Uterus (tissue), 4 donors: ENCODE measurements around the gene CRELD2. TPM values are rescaled to one million over a fixed set of nuclear protein-coding genes. Genes with fewer than 3 reads are reported as not detected.

Source experiments
- DNase-seq, 2 donors: peaks; one replicate each; pipeline ENCODE4 v3.0.0-alpha.2; 2019 to 2020
- H3K27ac ChIP-seq, 2 donors: fragments of 200-600 bp; sonication (generic); 1 replicate in 1 of 2; 2 replicates in 1 of 2; pipeline ENCODE4 v1.5.1; 2016 to 2018
- H3K27me3 ChIP-seq, 2 donors: fragments of 200-600 bp; sonication (generic); one replicate each; pipeline ENCODE4 v1.5.1; 2018 to 2019; ENCODE audit warnings: control low read depth in 1 of 2
- H3K36me3 ChIP-seq, 2 donors: fragments of 200-600 bp; sonication (generic); one replicate each; pipeline ENCODE4 v1.5.1; 2019; ENCODE audit warnings: control low read depth in 1 of 2
- H3K4me1 ChIP-seq, 2 donors: fragments of 200-600 bp; sonication (generic); one replicate each; pipeline ENCODE4 v1.5.1; 2018 to 2019; ENCODE audit warnings: control low read depth in 1 of 2
- H3K4me3 ChIP-seq, 2 donors: fragments of 200-600 bp; sonication (generic); 1 replicate in 1 of 2; 2 replicates in 1 of 2; pipeline ENCODE4 v1.5.1; 2018 to 2019; ENCODE audit warnings: mild to moderate bottlenecking in 1 of 2
- H3K9me3 ChIP-seq, 2 donors: fragments of 200-600 bp; sonication (generic); one replicate each; pipeline ENCODE4 v1.5.1; 2019; ENCODE audit warnings: control low read depth in 1 of 2
- POLR2A ChIP-seq, 2 donors: fragments of 450-650 bp; IDR thresholded peaks; one replicate each; pipeline ENCODE4 v1.6.1; 2016; ENCODE audit warnings: antibody characterized with exemption in 2 of 2, mild to moderate bottlenecking in 1 of 2, moderate library complexity in 1 of 2
- intact Hi-C: fragments of 100-400 bp; cut with DNase I; formaldehyde crosslinking; loops from one replicate; pipeline ENCODE4 v1.15.1; 2023; ENCODE audit warnings: low total_unique reads
- total RNA-seq, 4 donors: library from RNA; depleted of rRNA in 3 of 4; stranded (reverse); fragments of >200 nt in 3 of 4; gene quantifications; one replicate each; pipeline versions ENCODE4 v1.1.0 to v1.2.4, GENCODE V29; 2014 to 2023
- TF ChIP-seq, protein P1 (sequence below), 4 experiments: fragments of 200-600 bp in 2 of 4; fragments of 450-650 bp in 2 of 4; sonication (generic) in 2 of 4; IDR thresholded peaks; one replicate each; pipeline ENCODE4 v1.5.1; 2016 to 2019; ENCODE audit warnings: antibody characterized with exemption in 4 of 4, mild to moderate bottlenecking in 2 of 4, moderate library complexity in 1 of 4
- donor health status: DM: yes; HTN: yes; CAD: no.

CRELD2 gene
- total RNA-seq, 4 donors from 2014 or later = 3.6 to 37.0 (median 14.6) TPM

DNA sequence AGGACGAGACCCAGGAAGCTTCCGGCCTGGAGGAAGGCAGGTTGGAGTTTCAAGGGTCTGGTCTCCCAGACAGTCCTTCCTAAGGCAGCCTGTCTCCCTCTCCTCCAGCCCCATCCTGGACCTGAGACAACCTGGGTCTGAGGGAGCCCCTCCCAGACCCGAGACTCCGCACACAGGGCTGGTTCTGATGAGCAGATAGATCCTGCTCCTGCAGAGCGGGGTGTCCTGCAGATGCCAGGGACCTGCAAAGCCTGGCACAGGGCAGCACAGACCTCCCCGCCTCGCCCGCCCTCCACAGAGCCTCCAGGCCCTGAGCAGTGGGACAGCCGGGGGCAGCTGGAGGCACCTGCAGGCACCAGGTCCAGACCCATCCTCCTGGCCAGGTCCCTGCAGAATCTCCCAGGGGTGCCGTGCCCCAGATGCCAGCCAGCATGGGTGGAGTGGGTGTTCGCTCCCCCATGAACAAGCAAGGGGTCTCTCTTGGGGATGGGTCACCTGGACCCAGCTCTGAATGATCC lies 49.9 kb downstream of the CRELD2 start:
- intact Hi-C loops = no loop called here
- H3K4me3 ChIP-seq = no peak overlapping the region
- no peaks in the 10 kb centered on the region for H3K9me3 ChIP-seq
- peak overlapping the region; percentile 93 to 95 for H3K27ac ChIP-seq
- no peaks in the 10 kb centered on the region for H3K27me3 ChIP-seq
- peaks cover 10 to 56% of the 10 kb centered on the region in 2 donors for H3K4me1 ChIP-seq
- H3K36me3 ChIP-seq = no peaks in the 10 kb centered on the region
- DNase-seq = peak in 1 of 2 donors; percentile 24
- TF ChIP-seq, protein P1, sequence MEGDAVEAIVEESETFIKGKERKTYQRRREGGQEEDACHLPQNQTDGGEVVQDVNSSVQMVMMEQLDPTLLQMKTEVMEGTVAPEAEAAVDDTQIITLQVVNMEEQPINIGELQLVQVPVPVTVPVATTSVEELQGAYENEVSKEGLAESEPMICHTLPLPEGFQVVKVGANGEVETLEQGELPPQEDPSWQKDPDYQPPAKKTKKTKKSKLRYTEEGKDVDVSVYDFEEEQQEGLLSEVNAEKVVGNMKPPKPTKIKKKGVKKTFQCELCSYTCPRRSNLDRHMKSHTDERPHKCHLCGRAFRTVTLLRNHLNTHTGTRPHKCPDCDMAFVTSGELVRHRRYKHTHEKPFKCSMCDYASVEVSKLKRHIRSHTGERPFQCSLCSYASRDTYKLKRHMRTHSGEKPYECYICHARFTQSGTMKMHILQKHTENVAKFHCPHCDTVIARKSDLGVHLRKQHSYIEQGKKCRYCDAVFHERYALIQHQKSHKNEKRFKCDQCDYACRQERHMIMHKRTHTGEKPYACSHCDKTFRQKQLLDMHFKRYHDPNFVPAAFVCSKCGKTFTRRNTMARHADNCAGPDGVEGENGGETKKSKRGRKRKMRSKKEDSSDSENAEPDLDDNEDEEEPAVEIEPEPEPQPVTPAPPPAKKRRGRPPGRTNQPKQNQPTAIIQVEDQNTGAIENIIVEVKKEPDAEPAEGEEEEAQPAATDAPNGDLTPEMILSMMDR (IDR thresholded peaks at IDR 0.05) = no peak
- no peak for TF ChIP-seq POLR2A (IDR thresholded peaks at IDR 0.05)

DNA sequence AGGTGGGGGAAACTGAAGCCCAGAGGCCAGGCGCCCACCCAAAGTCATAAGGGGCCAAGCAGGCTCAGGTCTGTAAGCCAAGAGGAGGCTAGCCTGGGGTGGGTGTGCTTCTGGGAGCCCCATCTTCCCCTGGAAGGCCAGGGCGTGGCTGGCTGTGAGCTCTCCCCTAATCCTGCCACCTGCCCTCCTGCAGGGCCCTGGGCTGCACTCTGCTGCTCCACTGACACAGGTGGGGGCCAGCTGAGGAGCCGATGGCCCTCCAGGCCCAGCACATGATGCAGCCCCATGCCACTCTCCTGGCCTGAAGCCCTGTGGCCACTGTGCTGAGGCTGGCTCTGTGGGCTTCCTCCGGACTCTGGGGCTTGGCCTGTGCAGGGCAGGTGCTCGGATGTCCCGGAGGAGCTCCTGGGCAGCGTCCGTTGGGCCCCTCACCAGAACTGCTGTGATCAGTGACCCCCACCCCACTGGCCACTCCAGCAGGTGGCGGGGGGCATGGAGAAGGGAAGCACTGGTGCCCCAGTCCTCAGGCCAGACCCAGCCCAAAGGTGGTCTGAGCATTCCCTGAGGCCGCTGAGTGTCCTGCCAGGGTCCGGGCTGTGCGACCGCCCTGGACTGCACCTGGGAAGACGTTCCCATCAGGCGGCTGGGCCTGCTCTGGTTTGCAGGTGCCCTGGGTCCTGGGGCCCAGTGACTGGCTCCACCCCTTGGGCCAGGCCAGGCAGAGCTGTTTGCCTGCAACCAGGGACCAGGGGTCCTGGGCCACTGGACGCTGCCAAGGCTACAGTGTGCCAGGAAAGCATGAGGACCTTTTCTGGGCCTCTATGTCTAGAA lies 50.6 kb downstream of the CRELD2 start:
- intact Hi-C loops = no loop called here
- Histone ChIP-seq H3K4me3 (no peak overlapping the region), H3K36me3 (no peaks in the 10 kb centered on the region), H3K9me3 (no peaks in the 10 kb centered on the region), H3K27me3 (no peaks in the 10 kb centered on the region), H3K27ac (peak overlapping the region; percentile 93 to 95), H3K4me1 (peaks cover 10 to 50% of the 10 kb centered on the region in 2 donors)
- no peak for TF ChIP-seq POLR2A (IDR thresholded peaks at IDR 0.05)
- TF ChIP-seq, protein P1 (IDR thresholded peaks at IDR 0.05) = no peak
- DNase-seq = peak; percentile 27 to 28

DNA sequence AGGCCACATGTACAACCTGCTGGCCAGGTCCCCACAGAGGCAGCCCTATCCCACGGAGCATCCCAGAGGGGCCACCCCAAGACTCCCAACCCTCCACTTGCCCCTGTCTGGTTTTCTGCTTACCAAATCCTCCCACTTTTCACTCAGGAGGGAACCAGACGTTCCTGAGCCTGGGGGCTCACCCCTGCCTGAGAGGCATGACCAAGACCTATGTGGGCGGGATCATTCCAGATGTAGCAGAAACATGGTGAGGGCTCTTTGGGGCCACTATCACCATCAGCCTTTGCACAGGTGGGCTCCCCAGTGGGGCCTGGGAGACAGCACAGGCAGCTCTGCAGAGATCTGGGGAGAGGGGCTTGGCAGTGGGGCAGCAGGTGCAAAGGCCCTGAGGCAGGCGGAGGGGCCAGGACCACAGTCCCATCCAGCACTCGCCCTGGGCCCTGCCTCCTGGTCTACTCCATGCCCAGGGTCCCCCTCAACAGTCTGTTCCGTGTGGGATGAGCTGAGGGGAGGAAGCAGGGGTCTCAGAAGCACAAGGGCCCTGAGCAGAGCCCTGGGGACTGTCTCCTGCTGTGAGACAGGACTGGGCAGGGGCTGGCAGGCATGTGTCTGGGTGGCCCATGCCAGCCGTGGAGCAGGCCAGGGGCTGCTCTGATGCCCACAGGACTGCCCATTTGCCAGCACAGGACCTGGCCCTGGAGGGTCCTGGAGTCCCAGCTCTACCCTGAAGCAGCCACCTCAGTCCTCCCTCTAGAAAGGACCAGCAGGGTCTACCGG lies 51.5 kb downstream of the CRELD2 start:
- intact Hi-C loops = loop anchor here (5.0 kb wide), 1 partner anchor 33 kb away; no protein-coding TSS in a partner anchor
- Histone ChIP-seq H3K36me3 (no peaks in the 10 kb centered on the region), H3K27ac (peak overlapping the region; percentile 93 to 95), H3K4me3 (no peak overlapping the region), H3K4me1 (peaks cover 10 to 45% of the 10 kb centered on the region in 2 donors), H3K27me3 (no peaks in the 10 kb centered on the region), H3K9me3 (no peaks in the 10 kb centered on the region)
- DNase-seq = peak; percentile 24 to 27
- TF ChIP-seq, protein P1 (IDR thresholded peaks at IDR 0.05) = no peak
- no peak for TF ChIP-seq POLR2A (IDR thresholded peaks at IDR 0.05)

DNA sequence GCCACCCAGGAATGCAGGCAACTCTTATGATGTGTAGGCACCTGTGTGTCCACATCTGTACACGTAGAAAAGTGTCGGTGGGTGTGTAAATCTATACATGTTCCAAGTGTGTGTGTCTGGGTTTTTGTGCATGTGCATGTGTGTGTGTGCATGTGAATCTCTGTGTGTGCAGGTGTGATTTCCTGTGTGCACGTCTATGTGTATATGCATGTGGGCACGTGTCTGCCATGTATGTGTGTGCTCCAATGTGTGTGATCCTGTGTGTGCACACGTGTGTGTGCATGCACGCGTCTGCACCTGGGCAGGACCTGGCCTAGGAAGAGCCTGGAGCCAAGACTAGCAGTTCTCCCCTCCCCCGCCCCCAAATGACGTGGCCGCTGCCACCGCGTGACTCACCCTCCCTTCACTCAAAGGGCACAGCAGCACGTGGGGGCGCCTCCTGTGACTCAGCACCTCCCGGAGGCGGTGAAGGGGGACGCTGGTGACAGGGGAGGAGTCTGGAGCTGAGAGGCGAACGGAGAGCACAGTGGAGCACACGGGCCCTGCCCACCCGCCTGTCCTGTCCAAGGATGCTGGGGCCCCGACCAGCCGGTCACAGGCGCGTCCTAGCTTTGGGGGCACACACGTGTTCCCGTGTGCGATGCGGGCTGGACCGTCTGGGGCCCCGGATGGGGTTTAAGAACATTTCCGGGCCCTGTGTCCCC lies 52.2 kb downstream of the CRELD2 start:
- H3K4me1 ChIP-seq = peaks cover 10 to 43% of the 10 kb centered on the region in 2 donors
- H3K4me3 ChIP-seq = peak overlapping the region; percentile 46 to 50
- H3K27ac ChIP-seq = peak overlapping the region; percentile 93 to 95
- intact Hi-C loops = loop anchor here (5.0 kb wide), 1 partner anchor 33 kb away; no protein-coding TSS in a partner anchor
- no peaks in the 10 kb centered on the region for H3K27me3 ChIP-seq
- peak; percentile 92 to 96 for DNase-seq
- TF ChIP-seq POLR2A (IDR thresholded peaks at IDR 0.05) = peak; percentile 73 to 85
- TF ChIP-seq, protein P1 (IDR thresholded peaks at IDR 0.05) = no peak
- H3K9me3 ChIP-seq = no peaks in the 10 kb centered on the region
- H3K36me3 ChIP-seq = no peaks in the 10 kb centered on the region
